ENCODE results near the gene ARRDC1.

- TF ChIP-seq CTCF (IDR thresholded peaks at IDR 0.05), result no peak
- no peak for TF ChIP-seq TCF7L2 (IDR thresholded peaks at IDR 0.05; ENCODE audit: low read depth, low read length)
Observed at GRCh38 chr9:137613738-137614523, 8.4 kb downstream of the ARRDC1 start.
